ENCODE results near the gene GPR18.
"Not testable (repeated sequence)": the region's sequence is repeated elsewhere in the genome, so short reads cannot be mapped to it uniquely, and the experiment has no call there.

GPR18 gene

GRCh38 chr13:99227909-99228688, 30.1 kb downstream of the GPR18 start:
- DNase-seq: no peak

DNA sequence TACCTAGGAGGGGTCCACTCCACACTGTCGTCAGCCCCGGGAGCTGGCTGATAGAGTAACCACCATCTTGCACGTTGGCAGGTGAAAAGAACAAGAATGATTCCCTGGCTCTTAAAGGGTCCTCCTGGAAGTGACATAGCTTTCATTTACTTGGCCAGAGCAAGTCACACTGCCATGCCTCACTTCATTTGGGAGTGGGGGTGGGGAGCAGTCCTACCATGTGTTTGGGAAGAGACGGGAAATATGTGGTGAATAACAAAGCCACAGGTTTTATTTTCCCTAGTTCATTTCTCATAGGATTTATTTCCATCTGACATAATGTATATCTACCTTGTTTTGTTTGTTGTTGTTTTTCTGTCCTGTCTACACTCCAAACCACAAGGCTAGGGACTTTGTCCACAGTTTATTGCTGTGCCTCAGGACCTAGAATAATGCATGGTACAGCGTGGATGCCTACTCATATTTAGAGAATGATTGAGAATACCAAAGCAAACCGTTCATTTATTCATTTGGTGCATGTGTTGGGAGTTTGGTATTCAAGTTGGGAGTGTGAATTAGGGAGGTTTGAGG, 30.8 kb downstream of the GPR18 start:
- DNase-seq: no peak

GRCh38 chr13:99226513-99226912, 31.7 kb downstream of the GPR18 start:
- DNase-seq: no peak

DNA sequence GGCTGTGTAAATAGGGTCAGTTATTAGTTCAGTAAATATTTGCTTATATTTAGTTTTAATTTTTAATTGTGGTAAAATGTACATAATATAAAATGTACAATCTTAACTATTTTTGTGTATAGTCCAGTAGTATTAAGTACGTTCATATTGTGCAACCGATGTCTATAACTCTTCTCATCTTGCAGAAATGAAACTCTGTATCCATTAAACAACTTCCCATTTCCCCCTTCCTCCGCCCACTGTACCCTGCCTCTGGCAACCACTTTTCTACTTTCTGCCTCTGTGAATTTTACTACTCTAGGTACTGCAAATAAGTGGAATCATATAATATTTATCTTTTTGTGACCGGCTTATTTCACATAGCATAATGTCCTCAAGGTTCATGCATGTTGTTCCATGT, 33.1 kb downstream of the GPR18 start:
- DNase-seq: no peak

- DNase-seq: no peak
These were observed 34.2 kb downstream of the GPR18 start for GRCh38 chr13:99224021-99224420.

DNA sequence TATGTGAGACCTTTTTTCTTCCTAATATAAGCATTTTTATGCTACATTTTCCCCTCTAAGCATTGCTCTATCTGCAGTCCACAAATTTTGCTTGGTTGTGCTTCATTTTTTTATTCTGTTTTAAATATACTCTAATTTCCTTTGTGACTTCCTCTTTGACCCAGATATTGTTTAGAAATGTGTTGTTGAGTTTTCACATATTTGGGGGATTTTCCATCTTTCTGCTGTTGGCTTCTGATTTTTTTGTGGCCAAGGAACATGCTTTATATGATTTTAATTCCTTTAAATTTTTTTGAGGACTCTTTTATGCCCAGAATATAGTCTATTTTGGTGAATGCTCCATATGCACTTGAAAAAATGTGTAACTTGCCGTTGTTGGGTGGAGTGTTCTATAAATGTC, 34.6 kb downstream of the GPR18 start:
- DNase-seq: no peak

- DNase-seq: no peak
These were observed 36.5 kb downstream of the GPR18 start for GRCh38 chr13:99221567-99222239.

DNA sequence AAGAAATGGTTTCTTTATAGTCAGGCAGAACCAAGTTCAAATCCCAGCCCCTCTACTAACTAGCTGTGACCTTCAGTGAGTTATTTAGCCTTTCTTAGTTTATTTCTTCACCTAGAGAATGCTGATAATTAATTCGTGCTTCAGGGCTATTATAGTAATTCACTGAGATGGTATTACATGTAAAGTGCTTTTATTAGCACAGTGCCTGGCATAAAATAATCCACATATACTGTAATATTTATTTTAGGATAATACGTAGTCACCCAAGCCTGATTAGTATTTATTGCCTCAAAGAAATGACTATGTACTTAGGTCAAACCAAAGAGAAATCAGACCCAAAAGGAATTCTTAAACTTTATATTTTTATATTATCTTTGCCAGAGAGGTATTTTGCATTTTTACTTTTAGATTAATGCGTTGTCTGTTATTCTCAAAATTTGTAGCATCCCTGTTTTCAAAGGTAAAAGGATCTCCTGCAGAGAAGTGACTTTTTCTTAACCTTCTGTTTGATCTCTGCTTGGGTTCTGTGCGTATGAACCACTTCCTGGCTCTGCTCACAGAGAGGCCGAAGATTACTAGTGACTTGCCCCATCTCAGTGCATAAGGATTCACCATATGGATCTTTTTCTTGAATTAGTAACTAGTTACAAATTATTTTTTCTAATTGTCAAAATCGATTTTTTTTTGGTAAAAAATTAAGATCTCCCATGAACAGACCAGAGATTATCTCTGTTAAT, 37.8 kb downstream of the GPR18 start:
- DNase-seq: no peak

DNA sequence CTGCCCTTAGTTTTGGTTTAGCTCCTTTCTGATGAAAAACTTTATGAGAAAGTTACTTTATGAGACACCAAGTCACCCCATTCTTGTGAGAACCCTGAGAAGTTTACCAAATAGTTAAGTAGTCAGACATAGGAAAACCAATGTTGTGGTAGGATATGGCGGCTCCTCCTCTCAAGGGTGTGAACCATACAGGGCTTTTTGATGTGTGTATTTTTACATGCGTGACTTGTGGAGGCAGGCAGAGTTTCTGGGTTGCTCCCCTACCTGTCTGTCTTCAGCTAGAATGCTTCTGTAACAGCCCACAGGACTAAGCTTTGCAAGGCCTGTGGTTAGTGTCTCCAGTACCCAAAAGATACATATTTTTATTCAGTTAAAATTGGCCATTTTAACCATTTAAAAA, 39.2 kb downstream of the GPR18 start:
- DNase-seq: no peak

DNA sequence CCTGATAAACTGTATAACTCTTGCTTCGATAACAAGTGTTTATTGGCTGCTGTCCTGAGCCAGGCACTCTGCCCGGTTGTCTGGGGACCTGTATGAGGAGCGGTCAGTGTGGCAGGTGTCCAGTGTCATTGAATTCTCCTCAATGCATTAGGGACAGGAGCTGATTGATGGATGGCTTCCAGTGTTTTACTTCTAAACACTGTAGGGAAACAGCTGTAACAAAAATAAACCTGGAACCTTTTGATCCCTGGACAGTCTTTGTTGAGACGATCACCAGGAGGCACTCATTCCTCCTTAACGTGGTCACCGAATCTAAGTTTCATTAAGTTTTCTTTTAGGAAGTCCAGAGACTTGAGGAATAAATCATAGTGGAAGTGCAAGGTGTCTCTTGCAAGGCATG, 39.6 kb downstream of the GPR18 start:
- no peak for DNase-seq

- no peak for DNase-seq
These were observed 40.1 kb downstream of the GPR18 start for GRCh38 chr13:99218126-99218525.

- no peak for DNase-seq
These were observed 40.6 kb downstream of the GPR18 start for GRCh38 chr13:99217461-99218110.

DNA sequence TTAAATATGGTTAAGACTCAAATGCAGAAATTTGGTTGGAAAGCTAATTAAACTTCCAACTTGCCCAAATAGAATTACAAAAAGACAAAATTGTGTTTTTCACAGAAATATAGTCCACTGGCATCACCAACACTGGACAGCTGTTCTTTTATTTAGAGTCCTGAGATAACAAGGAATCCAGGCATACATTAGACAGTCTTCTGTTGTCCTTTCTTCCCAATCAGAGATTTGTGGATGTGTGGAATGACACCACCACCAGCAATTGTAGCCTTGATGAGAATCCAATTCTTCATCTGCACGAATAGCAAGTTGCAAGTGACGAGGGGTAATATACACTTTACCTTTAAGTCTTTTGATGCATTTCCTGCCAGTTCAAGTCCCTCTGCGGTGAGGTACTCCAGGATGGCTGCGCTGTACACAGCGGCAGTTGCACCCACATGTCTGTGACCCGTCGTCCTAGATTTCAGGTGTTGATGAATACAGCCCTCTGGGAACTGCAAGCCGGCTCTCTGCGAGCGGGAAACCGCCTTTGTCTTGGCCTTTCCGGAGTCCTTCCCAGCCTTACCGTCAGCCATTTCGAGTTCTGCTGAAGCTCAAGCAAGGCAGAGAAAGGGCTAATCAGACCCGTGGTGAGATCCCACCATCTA, 42.9 kb downstream of the GPR18 start:
- DNase-seq: no peak

- no peak for DNase-seq
These were observed 43.4 kb downstream of the GPR18 start for GRCh38 chr13:99214731-99215130.

DNA sequence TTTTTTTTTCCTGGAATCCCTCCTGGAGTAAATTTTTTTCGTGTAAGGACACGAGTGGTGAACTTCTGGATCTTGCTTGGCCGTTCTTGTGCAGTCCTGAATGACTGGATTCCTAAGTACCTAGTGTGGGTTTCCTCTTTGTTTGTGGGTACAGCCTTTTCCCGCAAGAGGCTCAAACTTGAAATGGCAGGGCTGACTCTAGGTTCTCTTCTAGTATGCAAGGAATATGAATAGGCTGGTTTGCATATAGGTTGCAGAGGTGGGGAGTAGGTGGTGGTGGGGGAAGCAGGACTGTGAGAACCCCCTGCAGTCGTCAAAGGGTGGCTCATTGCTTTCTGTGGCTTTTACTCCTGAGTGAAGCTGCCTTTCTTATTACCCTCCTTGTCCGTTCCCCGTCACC, 43.9 kb downstream of the GPR18 start:
- no peak for DNase-seq

- no peak for DNase-seq
These were observed 46.7 kb downstream of the GPR18 start for GRCh38 chr13:99211421-99212035.

DNA sequence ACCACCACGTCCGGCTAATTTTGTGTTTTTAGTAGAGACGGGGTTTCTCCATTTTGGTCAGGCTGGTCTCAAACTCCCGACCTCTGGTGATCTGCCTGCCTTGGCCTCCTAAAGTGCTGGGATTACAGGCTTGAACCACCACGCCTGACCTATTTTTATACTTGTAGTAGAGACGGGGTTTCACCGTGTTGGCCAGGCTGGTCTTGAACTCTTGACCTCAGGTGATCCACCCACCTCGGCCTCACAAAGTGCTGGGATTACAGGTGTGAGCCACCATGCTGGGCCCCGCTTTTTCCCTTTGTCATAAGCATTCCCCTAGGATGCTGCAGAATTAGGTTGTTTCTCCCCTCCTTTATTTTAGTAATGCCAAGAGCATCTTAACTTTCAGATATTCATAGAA, 47.6 kb downstream of the GPR18 start:
- not testable (repeated sequence) for DNase-seq

DNA sequence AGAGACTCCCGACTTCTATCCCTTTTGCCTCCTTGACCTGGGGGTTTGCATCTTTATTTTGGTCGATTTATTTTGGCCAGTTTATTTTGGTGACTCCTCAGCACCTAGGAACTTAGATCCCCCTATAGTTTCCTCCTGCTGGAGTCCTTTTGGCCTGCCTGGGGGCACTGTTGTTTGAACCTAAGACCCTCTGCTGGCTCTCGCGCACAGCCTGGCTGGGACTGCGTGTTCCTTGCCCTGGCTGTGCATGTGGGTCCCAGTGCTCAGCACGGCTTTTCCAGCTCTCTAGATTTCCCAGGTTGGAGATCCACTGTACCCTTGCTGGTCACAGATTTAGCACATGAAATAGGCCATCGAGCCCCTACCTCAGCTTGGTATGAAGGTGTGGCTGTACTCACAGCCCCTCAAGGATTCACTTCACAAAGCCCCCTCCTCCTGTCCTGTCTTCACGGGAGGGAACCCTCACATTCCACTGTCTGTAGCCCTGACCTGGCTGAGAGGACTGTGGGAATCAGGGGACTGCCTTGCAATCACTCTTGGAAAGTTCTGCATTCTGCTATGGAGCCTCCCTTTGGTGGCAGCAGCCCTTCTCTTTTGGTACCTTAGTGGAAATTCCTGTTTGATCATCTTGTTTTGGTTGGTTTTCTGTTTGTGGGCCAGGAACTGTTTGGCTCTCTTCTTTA, 49.2 kb downstream of the GPR18 start:
- DNase-seq: no peak

- no peak for DNase-seq
These were observed 50.0 kb downstream of the GPR18 start for GRCh38 chr13:99208185-99208584.

DNA sequence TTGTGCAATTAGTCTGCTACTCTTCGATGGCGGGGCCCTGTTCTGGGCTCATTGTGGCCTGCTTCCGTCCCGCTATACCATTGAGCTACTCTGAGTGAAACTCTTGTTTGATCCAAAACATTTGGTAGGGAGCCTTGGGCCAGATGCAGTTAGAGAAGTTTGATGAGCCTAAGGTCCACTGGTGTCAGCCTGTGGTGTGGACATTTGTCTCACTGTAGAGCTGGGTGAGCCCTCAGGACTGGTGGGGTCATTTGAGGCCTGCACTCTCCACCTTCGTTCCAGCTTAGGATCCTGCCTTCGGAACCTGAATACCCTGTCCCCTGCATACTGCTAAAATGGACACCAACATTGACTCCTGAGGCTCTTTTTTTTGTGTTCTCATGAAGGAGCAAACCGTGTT, 50.7 kb downstream of the GPR18 start:
- DNase-seq: no peak

DNA sequence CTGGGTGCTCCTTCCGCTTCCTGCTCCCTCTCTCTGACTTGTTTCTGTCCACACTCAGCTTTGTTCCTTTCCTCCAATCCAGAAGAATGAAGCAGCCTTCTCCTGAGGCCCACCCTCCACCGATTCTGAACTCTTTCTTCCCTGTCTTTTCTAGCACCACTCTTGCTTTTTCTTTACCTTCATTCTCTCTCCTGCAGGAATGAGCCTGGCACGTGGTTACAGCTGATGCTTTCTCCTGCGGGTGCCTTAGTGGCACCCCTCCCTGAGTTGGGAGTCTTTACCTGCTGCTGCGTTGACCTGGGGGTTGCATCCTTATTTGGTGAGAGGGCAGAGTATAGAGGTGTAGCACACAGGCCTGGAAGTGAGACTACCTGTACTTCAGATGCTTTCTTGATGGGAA, 51.3 kb downstream of the GPR18 start:
- DNase-seq: no peak

GRCh38 chr13:99206226-99206625, 52.0 kb downstream of the GPR18 start:
- DNase-seq: no peak
